ENCODE measurements around the gene TMEM187. TPM values are rescaled to one million over a fixed set of nuclear protein-coding genes. Genes with fewer than 3 reads are reported as not detected.

Gene TMEM187, protein sequence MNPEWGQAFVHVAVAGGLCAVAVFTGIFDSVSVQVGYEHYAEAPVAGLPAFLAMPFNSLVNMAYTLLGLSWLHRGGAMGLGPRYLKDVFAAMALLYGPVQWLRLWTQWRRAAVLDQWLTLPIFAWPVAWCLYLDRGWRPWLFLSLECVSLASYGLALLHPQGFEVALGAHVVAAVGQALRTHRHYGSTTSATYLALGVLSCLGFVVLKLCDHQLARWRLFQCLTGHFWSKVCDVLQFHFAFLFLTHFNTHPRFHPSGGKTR
- total RNA-seq: 9.0 and 10.6 TPM in 2 replicates

DNA sequence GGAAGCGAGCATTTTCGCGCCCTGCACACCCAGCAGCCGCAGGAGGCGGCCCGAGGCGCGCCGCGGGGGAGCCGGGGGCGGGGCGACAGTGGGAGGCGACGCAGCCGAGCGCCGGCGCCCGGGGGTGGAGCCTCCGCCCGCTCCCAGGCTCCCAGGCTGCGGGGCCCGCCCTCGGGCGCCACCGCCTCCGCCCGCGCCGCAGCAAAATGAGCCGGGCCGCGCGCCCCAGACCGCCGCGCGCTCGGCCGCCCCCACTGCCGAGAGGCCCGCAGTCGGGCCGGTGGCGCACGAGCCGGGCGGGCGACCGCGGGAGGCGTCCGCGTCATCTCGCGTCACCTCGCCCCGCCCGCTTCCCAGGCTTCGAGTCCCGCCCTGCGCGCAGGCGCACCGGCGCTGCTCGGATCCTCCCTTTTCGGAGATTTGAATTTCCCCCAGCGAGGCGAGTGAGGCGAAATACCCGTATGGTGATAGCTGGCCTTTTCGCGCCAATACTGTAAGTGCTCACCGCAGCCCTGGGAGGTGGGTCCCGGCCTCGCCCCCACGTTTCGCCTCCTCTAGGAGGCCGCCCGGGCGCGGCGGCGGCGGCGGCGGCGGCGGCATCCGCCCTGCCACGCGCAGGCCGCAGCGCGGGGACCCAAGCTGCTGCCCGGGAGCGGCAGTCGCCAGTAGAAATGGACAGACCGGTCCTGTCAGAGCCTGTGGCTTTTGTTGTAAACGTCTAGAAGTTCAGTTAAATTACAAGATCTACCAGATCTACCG is at the start of gene TMEM187:
Gene TMEM187 (plus strand): TSS at position 387 of the 759 bp plus-strand sequence. CDS start 9,309 bp downstream, outside the sequence.

DNA sequence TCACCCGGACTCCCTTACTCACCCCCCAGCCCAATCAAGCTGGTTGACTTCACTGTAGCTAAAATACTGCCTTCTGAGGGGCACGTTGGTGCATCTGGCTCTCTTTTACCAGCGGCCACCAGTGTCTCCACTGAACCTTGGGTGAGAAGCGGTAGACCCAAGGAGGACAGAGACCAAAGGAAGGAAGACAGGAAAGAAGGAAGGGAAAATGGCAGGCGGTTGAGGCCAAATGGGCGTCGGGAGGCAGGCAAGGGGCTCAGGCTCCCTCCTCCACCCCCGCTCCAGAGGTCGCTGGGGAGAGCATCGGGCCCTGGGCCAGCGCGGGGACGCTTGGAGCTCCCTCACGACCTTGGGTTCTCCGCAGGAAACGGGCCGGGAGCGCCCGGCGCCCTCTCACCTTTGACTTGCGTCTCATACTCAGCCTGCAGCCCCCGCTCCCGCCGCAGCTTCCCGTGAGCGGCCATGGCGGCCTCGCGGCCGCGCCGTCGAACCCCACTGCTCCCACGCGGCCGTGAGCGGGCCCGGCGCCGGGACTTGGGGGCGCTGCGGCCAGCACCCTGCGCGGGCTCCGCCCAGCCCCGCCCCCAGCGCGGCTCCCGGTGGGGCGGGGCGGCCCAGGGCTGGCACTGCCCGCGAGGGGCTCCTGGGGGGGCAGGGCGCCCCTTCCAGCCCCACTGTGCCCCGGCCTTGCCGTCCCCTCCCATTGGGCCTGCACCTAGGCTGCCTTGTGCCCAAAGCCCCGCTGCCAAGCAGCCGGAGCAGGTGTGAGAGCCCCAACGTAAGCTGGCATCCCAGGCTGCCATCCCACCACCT is 46.6 kb upstream of the TMEM187 start, which contains the start of gene ARHGAP4:
Gene ARHGAP4 (minus strand): TSS at position 526 of the 813 bp plus-strand sequence. CDS start 62 bp downstream, at position 464.

DNA sequence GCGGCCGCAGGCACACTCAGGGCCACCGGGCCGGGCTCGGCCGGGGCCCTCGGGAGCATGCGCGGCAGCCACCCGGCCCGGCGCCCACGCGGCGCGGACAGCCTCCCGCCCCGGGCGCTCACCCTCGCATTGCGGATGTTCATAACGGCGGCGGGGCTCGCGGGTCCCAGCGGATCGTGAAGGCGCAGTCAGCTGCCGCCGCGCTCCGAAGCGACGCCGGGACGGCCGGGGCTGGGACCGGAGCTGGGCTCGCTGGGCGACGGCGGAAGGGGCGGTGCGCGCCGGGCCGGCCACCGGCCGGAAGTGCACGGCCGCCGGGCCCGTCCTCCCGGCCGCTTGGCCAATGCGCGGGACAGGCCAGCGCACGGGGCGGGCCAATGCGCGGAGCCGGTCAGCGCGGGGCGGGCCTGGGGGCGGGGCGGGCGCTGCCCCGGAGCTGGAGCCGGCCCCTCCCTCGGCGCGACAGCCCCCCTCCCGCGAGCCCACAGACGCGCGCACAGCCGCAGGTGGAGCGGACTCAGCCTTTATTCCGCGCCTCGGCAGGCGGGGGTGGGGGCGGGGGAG is 37.7 kb upstream of the TMEM187 start, which contains the start of gene NAA10:
Gene NAA10 (minus strand): TSS at position 276 of the 564 bp plus-strand sequence. CDS start 133 bp downstream, at position 143.

DNA sequence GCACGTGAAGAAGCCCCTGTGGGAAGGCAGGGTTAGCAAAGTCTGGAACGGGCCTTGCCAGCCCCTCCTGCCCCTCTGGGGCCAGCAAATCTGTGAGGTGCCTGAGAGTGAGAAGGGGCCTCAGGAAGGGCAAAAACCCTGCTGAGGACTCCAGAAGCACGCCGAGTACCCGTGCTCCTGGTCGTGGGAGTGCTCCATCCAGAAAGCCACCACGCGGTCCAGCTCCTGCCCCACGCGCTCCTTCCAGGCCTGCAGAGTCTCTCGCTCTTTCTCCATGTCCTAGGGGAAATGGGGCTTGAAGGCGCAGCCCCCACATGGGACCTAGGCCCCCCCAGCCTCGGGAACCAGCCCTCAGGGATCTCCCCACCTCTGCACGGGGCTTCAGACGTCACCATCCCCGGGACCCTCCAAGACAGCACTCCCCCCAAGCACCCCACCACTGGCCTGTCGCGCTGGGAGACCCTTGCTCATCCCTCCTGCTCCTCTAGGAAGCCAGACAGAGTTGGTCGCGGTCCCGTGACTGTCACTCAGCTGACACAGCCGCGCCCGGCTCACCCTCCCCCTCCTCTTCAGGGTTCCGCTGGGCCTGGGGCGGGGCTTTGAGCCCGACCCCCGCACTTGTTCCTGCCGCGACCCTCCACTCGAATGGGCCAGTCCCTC is 28.3 kb upstream of the TMEM187 start, which contains the start of gene RENBP:
Gene RENBP (minus strand): TSS at position 504 of the 660 bp plus-strand sequence. CDS start 33 bp downstream, at position 471.

DNA sequence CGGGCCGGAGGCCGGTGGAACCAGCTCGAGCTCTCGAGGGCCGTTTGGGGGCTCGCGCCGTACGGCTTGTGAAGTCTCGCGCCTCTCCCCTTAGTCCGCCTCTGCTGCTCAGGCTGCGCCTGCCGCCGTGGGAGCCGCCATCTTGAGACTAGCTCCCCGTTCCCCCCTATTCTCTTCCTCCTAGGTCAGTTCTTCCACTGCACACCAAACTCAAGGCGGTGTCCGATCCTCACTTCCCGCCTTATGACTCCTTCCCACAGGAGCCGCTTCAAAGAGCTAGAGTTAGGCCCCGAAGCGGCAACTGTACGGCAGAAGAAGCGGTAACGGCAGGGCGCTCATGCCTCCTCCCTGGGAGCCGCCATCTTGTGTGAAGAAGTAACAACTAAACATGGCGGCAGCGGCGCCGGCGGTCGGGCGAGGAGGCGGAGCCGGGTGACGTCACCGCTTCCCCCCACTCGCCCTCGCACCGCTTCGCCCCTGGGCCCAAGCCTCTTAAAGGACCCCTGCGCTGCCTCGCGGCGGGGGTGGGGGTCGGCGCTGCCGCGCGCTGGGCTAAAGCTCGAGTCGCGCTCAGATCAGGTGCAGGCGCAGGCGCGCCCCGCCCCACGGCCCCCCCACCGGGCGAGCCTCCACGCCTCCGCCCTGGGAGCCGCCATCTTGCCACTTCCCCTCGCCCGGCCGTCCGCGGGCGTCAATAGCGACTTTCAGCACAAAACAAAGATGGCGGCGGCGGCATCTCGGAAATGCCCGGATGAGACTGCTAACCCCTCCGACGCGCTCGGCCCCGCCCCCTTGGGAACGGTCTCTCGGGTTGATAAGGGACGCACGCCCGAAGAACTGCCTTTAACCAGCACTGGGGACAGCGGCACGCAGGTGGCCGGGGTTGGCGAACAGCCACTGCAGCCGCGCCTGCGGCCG is 845 bp upstream of the TMEM187 start, which contains the start of gene HCFC1:
Gene HCFC1 (minus strand): TSS at position 369 of the 918 bp plus-strand sequence. CDS start 978 bp downstream, outside the sequence.

DNA sequence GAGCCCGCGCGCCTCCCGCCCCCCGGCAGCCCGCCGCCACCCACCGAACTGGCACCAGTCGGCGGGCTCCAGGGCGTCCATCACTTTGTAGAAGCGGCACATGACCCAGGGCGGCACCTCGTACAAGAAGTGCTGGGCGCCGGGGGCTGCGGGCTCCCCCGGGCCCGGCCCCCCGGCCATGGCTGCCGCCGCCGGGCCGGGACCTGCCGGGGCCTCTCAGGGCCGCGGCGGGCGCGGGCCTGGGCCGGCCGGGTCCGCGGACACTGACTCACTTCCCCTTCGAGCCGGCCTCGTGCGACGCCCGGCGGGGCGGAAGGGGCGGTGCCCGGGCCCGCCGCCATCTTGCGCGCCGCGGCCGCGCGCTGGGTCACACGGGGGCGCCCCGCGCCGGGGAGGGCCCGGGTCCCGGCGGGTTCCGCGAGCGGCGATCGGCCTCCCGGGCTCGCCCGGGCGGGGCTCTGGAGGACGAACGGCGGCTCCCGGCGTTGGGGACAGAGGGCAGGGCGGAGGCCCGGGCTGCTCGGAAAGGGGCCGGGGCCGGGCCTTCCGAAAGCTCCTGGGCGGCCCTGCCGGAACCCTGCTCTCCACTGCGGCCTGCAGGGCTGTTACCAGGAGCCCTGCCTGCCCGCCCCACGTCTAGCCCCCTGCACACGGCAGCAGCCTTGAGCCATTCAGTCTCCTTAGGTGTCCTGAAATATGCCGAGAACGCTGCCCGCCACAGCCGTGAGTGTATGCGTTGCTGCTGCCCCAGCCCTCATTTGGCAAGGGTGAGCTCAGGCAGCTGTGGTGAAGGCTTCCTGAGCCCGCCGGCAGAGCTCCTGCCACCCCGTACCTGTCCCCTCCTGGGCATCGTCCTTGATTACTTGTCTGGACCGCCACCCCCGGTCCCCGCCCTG is 47.3 kb downstream of the TMEM187 start, which contains the start of gene IRAK1:
Gene IRAK1 (minus strand): TSS at position 270 of the 896 bp plus-strand sequence. CDS start 90 bp downstream, at position 180.

Other genes with a start within 250 kb of the TMEM187 start
- gene BCAP31, start 248.4 kb upstream of the TMEM187 start, total RNA-seq: 78.3 and 104 TPM in 2 replicates
- gene ABCD1, start 247.9 kb upstream of the TMEM187 start, total RNA-seq: 9.8 and 22.2 TPM in 2 replicates
- 4.6 and 8.4 TPM in 2 replicates for gene PLXNB3, start 208.5 kb upstream of the TMEM187 start, total RNA-seq
- 1.9 TPM in 1 of 2 replicates, not detected in the other for gene SRPK3, start 191.7 kb upstream of the TMEM187 start, total RNA-seq
- gene IDH3G, start 178.4 kb upstream of the TMEM187 start, total RNA-seq: 91.7 and 93.4 TPM in 2 replicates
- gene SSR4, start 178.1 kb upstream of the TMEM187 start, total RNA-seq: 224 and 257 TPM in 2 replicates
- gene PDZD4, start 142.2 kb upstream of the TMEM187 start, total RNA-seq: under 0.01 and 0.13 TPM in 2 replicates
- 15.6 and 37.3 TPM in 2 replicates for gene L1CAM, start 86.6 kb upstream of the TMEM187 start, total RNA-seq
- not detected in 2 replicates for gene AVPR2, start 68.1 kb upstream of the TMEM187 start, total RNA-seq
- gene ARHGAP4, start 46.5 kb upstream of the TMEM187 start, total RNA-seq: 5.7 and 16.7 TPM in 2 replicates
- gene NAA10, start 37.7 kb upstream of the TMEM187 start, total RNA-seq: 126 and 216 TPM in 2 replicates
- gene RENBP, start 28.1 kb upstream of the TMEM187 start, total RNA-seq: 0.98 and 11.3 TPM in 2 replicates
- 58.3 and 86.0 TPM in 2 replicates for gene HCFC1, start 936 bp upstream of the TMEM187 start, total RNA-seq
- gene IRAK1, start 47.1 kb downstream of the TMEM187 start, total RNA-seq: 110 and 179 TPM in 2 replicates
- gene MECP2, start 125.0 kb downstream of the TMEM187 start, total RNA-seq: 16.5 and 16.8 TPM in 2 replicates
- gene OPN1LW, start 171.5 kb downstream of the TMEM187 start, total RNA-seq: not detected in 2 replicates
- not detected in 2 replicates for gene OPN1MW, start 209.8 kb downstream of the TMEM187 start, total RNA-seq
- gene OPN1MW2, start 247.0 kb downstream of the TMEM187 start, total RNA-seq: not detected in 2 replicates